SK-N-SH (cell line): ENCODE measurements around the gene CNBD2. TPM values are rescaled to one million over a fixed set of nuclear protein-coding genes. Genes with fewer than 3 reads are reported as not detected.

ENCODE experiments used
- CTCF ChIA-PET: fragments of 300-600, 350-600 bp; formaldehyde crosslinking; extraction: SDS; loops from one replicate; lab custom pipeline; 2021; lab: Yijun Ruan, JAX
- POLR2A ChIA-PET: fragments of 350-600 bp; sonication (Branson Sonifier 250); formaldehyde crosslinking; extraction: SDS; loops from one replicate; lab custom pipeline; 2020; ENCODE audit warnings: antibody characterized with exemption, inconsistent platforms; lab: Yijun Ruan, JAX
- DNase-seq: peaks from one replicate; pipeline ENCODE4 v3.0.0; 2012
- H2AFZ ChIP-seq: fragments of 200-600 bp; sonication (generic); 2 replicates; pipeline ENCODE4 v1.8.1; 2016; ENCODE audit warnings: antibody characterized with exemption, mild to moderate bottlenecking, low read depth
- H3F3A ChIP-seq: fragments of 200-600 bp; sonication (generic); replicated peaks from 2 replicates; pipeline ENCODE3; 2016; ENCODE audit warnings: antibody characterized with exemption, mild to moderate bottlenecking; ENCODE audit not compliant: insufficient read depth
- H3K27ac ChIP-seq, 2 experiments: fragments of 200-500 bp in 1 of 2; fragments of 200-600 bp in 1 of 2; sonication (Bioruptor generic) in 1 of 2; sonication (generic), shearing (Covaris generic) in 1 of 2; 2 replicates each; pipeline versions ENCODE4 v1.5.1 to v1.6.1; 2014 to 2016; ENCODE audit warnings: low read depth in 2 of 2, inconsistent platforms in 1 of 2, low read length in 1 of 2, mild to moderate bottlenecking in 1 of 2, mixed read lengths in 1 of 2
- H3K27me3 ChIP-seq: fragments of 200-600 bp; sonication (generic), shearing (Covaris generic); 2 replicates; pipeline ENCODE4 v1.6.1; 2016; ENCODE audit warnings: mixed run types; ENCODE audit not compliant: insufficient read depth
- H3K36me3 ChIP-seq, 2 experiments: fragments of 200-500 bp in 1 of 2; fragments of 200-600 bp in 1 of 2; sonication (Bioruptor generic) in 1 of 2; sonication (generic) in 1 of 2; replicated peaks in 1 of 2; 2 replicates each; pipeline versions ENCODE3 to v1.5.1; 2014 to 2016; ENCODE audit warnings: low read length in 1 of 2, mild to moderate bottlenecking in 1 of 2; ENCODE audit not compliant: insufficient read depth in 2 of 2, control insufficient read depth in 1 of 2
- H3K4me1 ChIP-seq, 2 experiments: fragments of 200-500 bp in 1 of 2; fragments of 200-600 bp in 1 of 2; sonication (Bioruptor generic) in 1 of 2; sonication (generic), shearing (Covaris generic) in 1 of 2; 2 replicates each; pipeline versions ENCODE4 v1.5.1 to v1.6.1; 2014 to 2016; ENCODE audit warnings: low read depth in 1 of 2, low read length in 1 of 2, mixed run types in 1 of 2; ENCODE audit not compliant: insufficient read depth in 2 of 2, control insufficient read depth in 1 of 2
- H3K4me2 ChIP-seq: fragments of 200-600 bp; sonication (generic), shearing (Covaris generic); 2 replicates; pipeline ENCODE4 v1.6.1; 2017; ENCODE audit warnings: mixed run types
- H3K4me3 ChIP-seq, 2 experiments: fragments of 200-500 bp in 1 of 2; fragments of 200-600 bp in 1 of 2; sonication (Bioruptor generic) in 1 of 2; sonication (generic), shearing (Covaris generic) in 1 of 2; 2 replicates each; pipeline versions ENCODE4 v1.5.1 to v1.8.1; 2014 to 2016; ENCODE audit warnings: low read depth in 2 of 2, inconsistent platforms in 1 of 2, low read length in 1 of 2, mild to moderate bottlenecking in 1 of 2, mixed read lengths in 1 of 2, moderate library complexity in 1 of 2
- H3K79me2 ChIP-seq: fragments of 200-600 bp; sonication (generic); 2 replicates; pipeline ENCODE4 v1.8.1; 2017; ENCODE audit warnings: mild to moderate bottlenecking; ENCODE audit not compliant: insufficient read depth
- H3K9ac ChIP-seq: fragments of 200-600 bp; sonication (generic); 2 replicates; pipeline ENCODE4 v1.6.1; 2017; ENCODE audit warnings: mixed run types
- H3K9me2 ChIP-seq: fragments of 200-600 bp; sonication (generic); 2 replicates; pipeline ENCODE4 v1.6.1; 2017; ENCODE audit warnings: mixed run types
- H3K9me3 ChIP-seq: fragments of 200-600 bp; sonication (generic); 2 replicates; pipeline ENCODE4 v1.6.1; 2017; ENCODE audit warnings: mixed run types, mild to moderate bottlenecking, moderate library complexity
- H4K20me1 ChIP-seq: fragments of 200-600 bp; sonication (generic); 2 replicates; pipeline ENCODE4 v1.6.1; 2017; ENCODE audit warnings: mild to moderate bottlenecking, mixed run types; ENCODE audit not compliant: insufficient read depth
- ELF1 ChIP-seq: IDR thresholded peaks from 2 replicates; pipeline ENCODE4 v1.4.0; 2012
- FOXM1 ChIP-seq: IDR thresholded peaks from 2 replicates; pipeline ENCODE4 v1.4.0; 2012; ENCODE audit warnings: low read depth, mild to moderate bottlenecking
- NRF1 ChIP-seq: IDR thresholded peaks from 2 replicates; pipeline ENCODE4 v1.6.1; 2012; ENCODE audit warnings: low read depth, mild to moderate bottlenecking, low read length
- POLR2AphosphoS5 ChIP-seq: IDR thresholded peaks from 2 replicates; pipeline ENCODE4 v1.6.1; 2012; ENCODE audit warnings: low read depth, low read length
- RAD21 ChIP-seq: IDR thresholded peaks from 2 replicates; pipeline ENCODE4 v1.6.1; 2012; ENCODE audit warnings: mild to moderate bottlenecking, low read length
- RFX5 ChIP-seq: IDR thresholded peaks from 2 replicates; pipeline ENCODE4 v1.6.1; 2012; ENCODE audit warnings: mild to moderate bottlenecking, improper control_type of control experiment, low read length
- TAF1 ChIP-seq: IDR thresholded peaks from 2 replicates; pipeline ENCODE4 v1.6.1; 2012; ENCODE audit warnings: low read depth, mild to moderate bottlenecking, low read length, moderate library complexity, borderline replicate concordance
- TCF12 ChIP-seq: IDR thresholded peaks from 2 replicates; pipeline ENCODE4 v1.4.0; 2012
- YY1 ChIP-seq: IDR thresholded peaks from 2 replicates; pipeline ENCODE4 v1.4.0; 2012; ENCODE audit warnings: low read depth, mild to moderate bottlenecking
- WGBS: methylation state at CpG from one replicate; pipeline ENCODE4 v1.1.6; 2017; ENCODE audit warnings: low lambda C conversion rate; 5-methylcytosine and 5-hydroxymethylcytosine counted together
- polyA plus RNA-seq, 3 experiments: library from polyadenylated mRNA; depleted of rRNA; stranded (reverse); fragments of >200 nt; gene quantifications; 2 replicates each; pipeline ENCODE4 v1.2.3, GENCODE V29; 2012
- TF ChIP-seq, protein P1 (sequence below): fragments of 200-600 bp; sonication (generic); IDR thresholded peaks from 2 replicates; pipeline ENCODE4 v1.6.1; 2017; ENCODE audit warnings: antibody characterized with exemption, mild to moderate bottlenecking, moderate library complexity
- TF ChIP-seq, protein P2 (sequence below): IDR thresholded peaks from 2 replicates; pipeline ENCODE4 v1.4.0; 2012; ENCODE audit warnings: low read depth, borderline replicate concordance
- TF ChIP-seq, protein P3 (sequence below): fragments of 150-350 bp; IDR thresholded peaks from 2 replicates; pipeline ENCODE4 v1.6.1; 2016; ENCODE audit warnings: mild to moderate bottlenecking, low read depth, low read length
- TF ChIP-seq, protein P4 (sequence below): IDR thresholded peaks from 2 replicates; pipeline ENCODE4; 2012
- TF ChIP-seq, protein P5 (sequence below): IDR thresholded peaks from 2 replicates; pipeline ENCODE4 v1.4.0; 2012; ENCODE audit warnings: low read depth

Gene CNBD2
- polyA plus RNA-seq, 1 of the 3 experiments (the other 2 are of a cell fraction), result 5.6 TPM

DNA sequence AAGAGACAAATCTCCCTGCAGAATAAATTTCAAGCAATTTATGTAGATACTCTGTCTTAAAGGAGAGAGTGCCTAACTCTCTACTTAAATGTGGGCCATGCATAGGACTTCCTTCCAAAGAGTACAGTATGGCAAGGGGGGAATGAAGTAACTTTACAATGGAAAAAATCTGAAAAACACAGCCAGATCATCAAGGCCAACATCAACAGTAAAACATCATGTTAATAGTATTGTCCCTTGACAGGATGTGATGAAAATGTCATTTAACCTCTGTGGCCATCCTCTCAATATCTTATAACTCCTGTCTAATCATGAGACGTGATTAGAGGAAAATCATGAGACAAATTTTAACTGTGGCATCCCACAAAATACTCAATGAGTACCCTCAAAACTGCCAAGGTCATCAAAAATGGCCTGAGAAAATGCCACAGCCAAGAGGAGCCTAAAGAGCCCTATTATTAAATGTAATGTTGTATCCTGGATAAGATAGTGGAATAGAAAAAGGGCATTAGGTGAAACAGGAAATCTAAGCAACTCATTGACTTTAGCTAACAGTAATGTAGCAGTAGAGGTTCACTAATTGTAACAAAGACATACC is 47.5 kb downstream of the CNBD2 start:
- H3K9ac ChIP-seq, result no peak overlapping the region
- TF ChIP-seq TAF1, result no peak
- no peak for TF ChIP-seq YY1
- TF ChIP-seq, protein P1, sequence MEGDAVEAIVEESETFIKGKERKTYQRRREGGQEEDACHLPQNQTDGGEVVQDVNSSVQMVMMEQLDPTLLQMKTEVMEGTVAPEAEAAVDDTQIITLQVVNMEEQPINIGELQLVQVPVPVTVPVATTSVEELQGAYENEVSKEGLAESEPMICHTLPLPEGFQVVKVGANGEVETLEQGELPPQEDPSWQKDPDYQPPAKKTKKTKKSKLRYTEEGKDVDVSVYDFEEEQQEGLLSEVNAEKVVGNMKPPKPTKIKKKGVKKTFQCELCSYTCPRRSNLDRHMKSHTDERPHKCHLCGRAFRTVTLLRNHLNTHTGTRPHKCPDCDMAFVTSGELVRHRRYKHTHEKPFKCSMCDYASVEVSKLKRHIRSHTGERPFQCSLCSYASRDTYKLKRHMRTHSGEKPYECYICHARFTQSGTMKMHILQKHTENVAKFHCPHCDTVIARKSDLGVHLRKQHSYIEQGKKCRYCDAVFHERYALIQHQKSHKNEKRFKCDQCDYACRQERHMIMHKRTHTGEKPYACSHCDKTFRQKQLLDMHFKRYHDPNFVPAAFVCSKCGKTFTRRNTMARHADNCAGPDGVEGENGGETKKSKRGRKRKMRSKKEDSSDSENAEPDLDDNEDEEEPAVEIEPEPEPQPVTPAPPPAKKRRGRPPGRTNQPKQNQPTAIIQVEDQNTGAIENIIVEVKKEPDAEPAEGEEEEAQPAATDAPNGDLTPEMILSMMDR, result no peak
- TF ChIP-seq, protein P2, sequence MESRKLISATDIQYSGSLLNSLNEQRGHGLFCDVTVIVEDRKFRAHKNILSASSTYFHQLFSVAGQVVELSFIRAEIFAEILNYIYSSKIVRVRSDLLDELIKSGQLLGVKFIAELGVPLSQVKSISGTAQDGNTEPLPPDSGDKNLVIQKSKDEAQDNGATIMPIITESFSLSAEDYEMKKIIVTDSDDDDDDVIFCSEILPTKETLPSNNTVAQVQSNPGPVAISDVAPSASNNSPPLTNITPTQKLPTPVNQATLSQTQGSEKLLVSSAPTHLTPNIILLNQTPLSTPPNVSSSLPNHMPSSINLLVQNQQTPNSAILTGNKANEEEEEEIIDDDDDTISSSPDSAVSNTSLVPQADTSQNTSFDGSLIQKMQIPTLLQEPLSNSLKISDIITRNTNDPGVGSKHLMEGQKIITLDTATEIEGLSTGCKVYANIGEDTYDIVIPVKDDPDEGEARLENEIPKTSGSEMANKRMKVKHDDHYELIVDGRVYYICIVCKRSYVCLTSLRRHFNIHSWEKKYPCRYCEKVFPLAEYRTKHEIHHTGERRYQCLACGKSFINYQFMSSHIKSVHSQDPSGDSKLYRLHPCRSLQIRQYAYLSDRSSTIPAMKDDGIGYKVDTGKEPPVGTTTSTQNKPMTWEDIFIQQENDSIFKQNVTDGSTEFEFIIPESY, result no peak
- TF ChIP-seq RAD21, result no peak
- TF ChIP-seq RFX5, result no peak
- no peak for TF ChIP-seq POLR2AphosphoS5
- TF ChIP-seq TCF12, result no peak
- TF ChIP-seq, protein P3, sequence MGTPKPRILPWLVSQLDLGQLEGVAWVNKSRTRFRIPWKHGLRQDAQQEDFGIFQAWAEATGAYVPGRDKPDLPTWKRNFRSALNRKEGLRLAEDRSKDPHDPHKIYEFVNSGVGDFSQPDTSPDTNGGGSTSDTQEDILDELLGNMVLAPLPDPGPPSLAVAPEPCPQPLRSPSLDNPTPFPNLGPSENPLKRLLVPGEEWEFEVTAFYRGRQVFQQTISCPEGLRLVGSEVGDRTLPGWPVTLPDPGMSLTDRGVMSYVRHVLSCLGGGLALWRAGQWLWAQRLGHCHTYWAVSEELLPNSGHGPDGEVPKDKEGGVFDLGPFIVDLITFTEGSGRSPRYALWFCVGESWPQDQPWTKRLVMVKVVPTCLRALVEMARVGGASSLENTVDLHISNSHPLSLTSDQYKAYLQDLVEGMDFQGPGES, result no peak
- no peak for TF ChIP-seq NRF1
- no peak for TF ChIP-seq ELF1
- TF ChIP-seq FOXM1, result no peak
- TF ChIP-seq, protein P4, sequence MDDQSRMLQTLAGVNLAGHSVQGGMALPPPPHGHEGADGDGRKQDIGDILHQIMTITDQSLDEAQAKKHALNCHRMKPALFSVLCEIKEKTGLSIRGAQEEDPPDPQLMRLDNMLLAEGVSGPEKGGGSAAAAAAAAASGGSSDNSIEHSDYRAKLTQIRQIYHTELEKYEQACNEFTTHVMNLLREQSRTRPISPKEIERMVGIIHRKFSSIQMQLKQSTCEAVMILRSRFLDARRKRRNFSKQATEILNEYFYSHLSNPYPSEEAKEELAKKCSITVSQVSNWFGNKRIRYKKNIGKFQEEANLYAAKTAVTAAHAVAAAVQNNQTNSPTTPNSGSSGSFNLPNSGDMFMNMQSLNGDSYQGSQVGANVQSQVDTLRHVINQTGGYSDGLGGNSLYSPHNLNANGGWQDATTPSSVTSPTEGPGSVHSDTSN, result no peak
- TF ChIP-seq, protein P5, sequence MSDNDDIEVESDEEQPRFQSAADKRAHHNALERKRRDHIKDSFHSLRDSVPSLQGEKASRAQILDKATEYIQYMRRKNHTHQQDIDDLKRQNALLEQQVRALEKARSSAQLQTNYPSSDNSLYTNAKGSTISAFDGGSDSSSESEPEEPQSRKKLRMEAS, result no peak
- TF ChIP-seq, all 33 proteins: peak for 0
- Histone ChIP-seq H4K20me1 (no peaks in the 10 kb centered on the region), H3K9me2 (no peaks in the 10 kb centered on the region), H3K4me3 (no peak overlapping the region), H3K79me2 (no peaks in the 10 kb centered on the region), H3F3A (no peaks in the 10 kb centered on the region), H3K27me3 (no peaks in the 10 kb centered on the region), H3K4me1 (peaks cover 4 to 11% of the 10 kb centered on the region in 2 experiments; a peak in 2 of 4 replicates), H2AFZ (no peak overlapping the region), H3K9me3 (no peaks in the 10 kb centered on the region), H3K4me2 (no peak overlapping the region), H3K36me3 (no peaks in the 10 kb centered on the region), H3K27ac (no peak overlapping the region)
- 79% methylated on average over 1 of the region's 1 CpG for WGBS
- CTCF ChIA-PET, result no interaction called here
- DNase-seq, result no peak
- POLR2A ChIA-PET, result no interaction called here
